ENCODE results near the gene TBC1D21. TPM values are rescaled to one million over a fixed set of nuclear protein-coding genes. Genes with fewer than 3 reads are reported as not detected.

Gene TBC1D21
- total and polyA plus RNA-seq, 8 donors = not detected

DNA sequence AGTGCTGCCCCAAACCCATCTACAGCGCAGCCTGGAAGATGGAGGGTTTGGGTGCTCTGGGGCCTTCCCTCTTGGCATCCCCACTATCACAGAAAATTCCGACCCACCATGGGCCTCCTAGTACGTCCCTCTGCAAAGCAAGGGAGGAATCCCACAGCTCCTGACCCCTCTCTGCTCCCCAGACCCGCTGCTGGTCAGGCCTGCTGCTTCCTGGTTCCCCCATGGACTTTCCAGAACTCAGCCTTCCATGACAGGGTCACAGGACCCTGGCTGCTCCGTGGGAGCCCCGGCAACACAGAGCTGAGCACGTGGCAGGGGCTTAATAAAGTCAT, 49.8 kb downstream of the TBC1D21 start:
- DNase-seq = peak in 1 of 2 donors; percentile 45
- WGBS, 5 donors = 57 to 77% (median 73%) methylated on average over 7 of the region's 7 CpGs
- Histone ChIP-seq H3K4me3 (no peak overlapping the region), H3K27me3 (peaks cover 0 to 15% (median 0%) of the 10 kb centered on the region in 3 donors), H3K27ac (peak overlapping the region; percentile 16 to 95 (median 93)), H3K9me3 (no peaks in the 10 kb centered on the region), H3K4me1 (peaks cover 62 to 69% (median 65%) of the 10 kb centered on the region in 4 donors), H3K36me3 (no peaks in the 10 kb centered on the region)
- intact Hi-C loops (cut with DNase I; ENCODE audit: low total_unique reads) = no loop called here
- TF ChIP-seq POLR2A (IDR thresholded peaks at IDR 0.05) = no peak
- TF ChIP-seq, protein P1, sequence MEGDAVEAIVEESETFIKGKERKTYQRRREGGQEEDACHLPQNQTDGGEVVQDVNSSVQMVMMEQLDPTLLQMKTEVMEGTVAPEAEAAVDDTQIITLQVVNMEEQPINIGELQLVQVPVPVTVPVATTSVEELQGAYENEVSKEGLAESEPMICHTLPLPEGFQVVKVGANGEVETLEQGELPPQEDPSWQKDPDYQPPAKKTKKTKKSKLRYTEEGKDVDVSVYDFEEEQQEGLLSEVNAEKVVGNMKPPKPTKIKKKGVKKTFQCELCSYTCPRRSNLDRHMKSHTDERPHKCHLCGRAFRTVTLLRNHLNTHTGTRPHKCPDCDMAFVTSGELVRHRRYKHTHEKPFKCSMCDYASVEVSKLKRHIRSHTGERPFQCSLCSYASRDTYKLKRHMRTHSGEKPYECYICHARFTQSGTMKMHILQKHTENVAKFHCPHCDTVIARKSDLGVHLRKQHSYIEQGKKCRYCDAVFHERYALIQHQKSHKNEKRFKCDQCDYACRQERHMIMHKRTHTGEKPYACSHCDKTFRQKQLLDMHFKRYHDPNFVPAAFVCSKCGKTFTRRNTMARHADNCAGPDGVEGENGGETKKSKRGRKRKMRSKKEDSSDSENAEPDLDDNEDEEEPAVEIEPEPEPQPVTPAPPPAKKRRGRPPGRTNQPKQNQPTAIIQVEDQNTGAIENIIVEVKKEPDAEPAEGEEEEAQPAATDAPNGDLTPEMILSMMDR (IDR thresholded peaks at IDR 0.05) = no peak
- no peak for TF ChIP-seq EP300 (IDR thresholded peaks at IDR 0.05)
- TF ChIP-seq POLR2AphosphoS5 (IDR thresholded peaks at IDR 0.05) = no peak

DNA sequence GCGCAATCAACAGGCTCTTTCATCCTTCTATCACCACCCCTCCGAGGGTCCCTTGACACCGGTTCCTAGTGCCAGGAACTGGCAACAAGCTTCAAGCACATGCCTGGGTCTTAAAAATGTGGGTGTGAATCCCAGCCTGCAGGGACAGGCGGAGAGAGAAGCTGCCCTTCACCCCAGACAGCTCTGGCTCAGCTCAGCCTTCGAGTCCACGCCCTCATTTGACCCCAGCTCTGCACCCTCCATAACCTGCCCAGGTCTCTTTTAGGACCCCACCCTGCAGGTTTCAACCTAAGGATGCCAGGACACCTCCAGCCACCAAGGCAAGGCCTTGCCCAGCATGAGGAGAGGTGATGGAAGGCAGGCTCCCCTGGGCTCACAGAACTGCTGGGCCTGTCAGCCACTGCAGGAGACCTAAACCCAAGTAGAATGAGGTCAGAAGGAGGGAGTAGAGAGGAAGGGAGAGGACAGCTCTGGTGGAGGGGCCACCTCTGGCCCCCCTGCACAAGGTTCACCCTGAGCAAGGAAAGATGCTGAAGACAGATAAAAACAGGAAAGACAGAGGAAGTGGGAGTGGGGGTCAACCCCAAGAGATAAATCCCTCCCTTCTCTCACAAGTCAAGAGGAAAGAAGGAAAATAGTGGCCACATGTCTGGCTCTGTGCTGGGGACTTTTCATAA, 50.3 kb downstream of the TBC1D21 start:
- H3K27ac ChIP-seq = peak overlapping the region; percentile 43 to 95 (median 93)
- no peak overlapping the region for H3K4me3 ChIP-seq
- 52 to 71% (median 69%) methylated on average over 5 to 6 of the region's 6 CpGs for WGBS, 5 donors
- H3K9me3 ChIP-seq = no peaks in the 10 kb centered on the region
- no peaks in the 10 kb centered on the region for H3K36me3 ChIP-seq
- peaks cover 0 to 18% (median 0%) of the 10 kb centered on the region in 3 donors for H3K27me3 ChIP-seq
- TF ChIP-seq, protein P1 (IDR thresholded peaks at IDR 0.05) = no peak
- no peak for TF ChIP-seq POLR2AphosphoS5 (IDR thresholded peaks at IDR 0.05)
- DNase-seq = no peak
- peaks cover 64 to 74% (median 69%) of the 10 kb centered on the region in 4 donors for H3K4me1 ChIP-seq
- intact Hi-C loops (cut with DNase I; ENCODE audit: low total_unique reads) = no loop called here

DNA sequence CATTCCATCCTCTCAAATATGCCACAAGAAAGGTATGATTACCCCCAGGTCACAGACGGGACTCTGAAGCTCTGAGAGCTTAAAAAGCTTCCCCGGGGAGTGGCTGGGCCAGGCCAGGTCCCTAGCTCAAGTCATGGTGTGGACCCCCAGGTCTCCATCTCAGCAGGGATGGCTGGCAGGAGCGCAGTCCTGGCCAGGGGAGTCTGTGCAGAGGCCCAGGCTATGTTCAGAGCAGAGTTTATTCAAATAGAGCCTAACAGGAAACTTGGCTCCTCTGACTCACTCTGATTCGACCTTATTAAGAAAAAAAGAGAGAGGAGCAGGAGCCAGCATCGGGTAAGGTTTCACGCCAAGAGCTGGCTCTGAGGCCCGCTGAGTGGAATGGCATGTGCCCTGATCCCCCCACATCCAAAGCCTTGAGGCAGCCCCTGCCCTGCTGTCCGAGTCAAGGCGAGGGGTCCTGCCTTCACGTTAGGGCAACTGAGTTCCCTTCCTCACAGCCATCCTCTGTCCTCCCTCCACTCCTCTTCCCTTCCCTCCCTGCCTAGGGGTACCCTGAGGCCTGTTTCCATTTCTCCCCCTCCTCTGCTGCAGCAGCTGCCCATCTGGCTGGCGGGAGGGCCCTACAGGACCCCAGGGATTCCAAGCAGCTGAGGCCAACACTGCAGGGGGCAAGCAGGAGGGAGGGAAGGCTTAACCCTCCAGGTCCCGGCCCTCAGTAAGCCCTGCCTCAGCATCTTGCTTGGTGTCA, 51.0 kb downstream of the TBC1D21 start:
- 18 to 36% (median 22%) methylated on average over 11 to 12 of the region's 12 CpGs for WGBS, 5 donors
- H3K27ac ChIP-seq = peak overlapping the region; percentile 43 to 95 (median 93)

DNA sequence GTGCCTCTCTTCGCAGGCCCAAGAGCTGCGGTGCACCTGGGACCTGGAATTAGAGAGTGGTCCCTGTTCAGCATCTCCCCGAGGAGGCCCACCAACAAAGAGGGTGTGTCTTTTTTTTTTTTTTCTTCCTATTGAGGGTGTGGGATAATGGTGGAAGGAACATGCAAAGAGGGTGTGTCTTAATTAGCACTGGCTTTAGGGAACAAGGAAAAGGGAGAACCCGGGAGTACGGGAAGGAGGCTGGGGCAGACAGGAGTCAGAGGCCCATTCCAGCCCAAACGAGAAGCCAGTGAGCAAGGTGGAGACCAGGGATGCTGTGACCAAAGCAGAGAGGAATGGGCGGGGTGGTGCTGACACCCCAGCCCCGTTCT, 52.5 kb downstream of the TBC1D21 start:
- H3K9me3 ChIP-seq = no peaks in the 10 kb centered on the region
- H3K27me3 ChIP-seq = peaks cover 0 to 23% (median 0%) of the 10 kb centered on the region in 3 donors
- 43 to 51% (median 49%) methylated on average over 8 of the region's 8 CpGs for WGBS, 5 donors
- peaks cover 64 to 96% (median 87%) of the 10 kb centered on the region in 4 donors for H3K4me1 ChIP-seq
- H3K27ac ChIP-seq = peak overlapping the region; percentile 87 to 95 (median 93)
- peak overlapping the region; percentile 50 to 66 (median 62) for H3K4me3 ChIP-seq
- no peak for DNase-seq
- intact Hi-C loops (cut with DNase I; ENCODE audit: low total_unique reads) = no loop called here
- TF ChIP-seq, protein P1 (IDR thresholded peaks at IDR 0.05) = no peak
- TF ChIP-seq POLR2A (IDR thresholded peaks at IDR 0.05) = no peak
- TF ChIP-seq POLR2AphosphoS5 (IDR thresholded peaks at IDR 0.05) = no peak
- no peak for TF ChIP-seq EP300 (IDR thresholded peaks at IDR 0.05)
- no peaks in the 10 kb centered on the region for H3K36me3 ChIP-seq

More for the DNA sequence above, 51.0 kb downstream of the TBC1D21 start:
- no peaks in the 10 kb centered on the region for H3K36me3 ChIP-seq
- no peaks in the 10 kb centered on the region for H3K9me3 ChIP-seq
- H3K4me3 ChIP-seq = no peak overlapping the region
- peak in 1 of 3 donors; percentile 41 for TF ChIP-seq POLR2AphosphoS5 (IDR thresholded peaks at IDR 0.05)
- no peak for TF ChIP-seq EP300 (IDR thresholded peaks at IDR 0.05)
- H3K4me1 ChIP-seq = peaks cover 64 to 81% (median 76%) of the 10 kb centered on the region in 4 donors
- peak in 1 of 2 donors; percentile 70 for DNase-seq
- peaks cover 0 to 22% (median 0%) of the 10 kb centered on the region in 3 donors for H3K27me3 ChIP-seq
- intact Hi-C loops (cut with DNase I; ENCODE audit: low total_unique reads) = no loop called here
